ENCODE data around the gene KRTAP4-7. TPM values are rescaled to one million over a fixed set of nuclear protein-coding genes. Genes with fewer than 3 reads are reported as not detected.
"Not testable (repeated sequence)": the region's sequence is repeated elsewhere in the genome, so short reads cannot be mapped to it uniquely, and the experiment has no call there.

KRTAP4-7 gene
- total RNA-seq, 6 donors from 2014 or later: not detected

GRCh38 chr17:41063449-41063848, 20.5 kb upstream of the KRTAP4-7 start:
- Histone ChIP-seq H3K36me3 (no peaks in the 10 kb centered on the region), H3K27ac (no peak overlapping the region), H3K27me3 (no peaks in the 10 kb centered on the region), H3K4me3 (no peak overlapping the region), H3K4me1 (no peaks in the 10 kb centered on the region), H3K9me3 (no peaks in the 10 kb centered on the region)
- ATAC-seq (ENCODE audit: low FRiP score in 2 of 2) (no peak), DNase-seq (no peak)
- no peak for TF ChIP-seq POLR2AphosphoS5 (IDR thresholded peaks at IDR 0.05)
- TF ChIP-seq POLR2A (IDR thresholded peaks at IDR 0.05): no peak
- no peak for TF ChIP-seq CTCF (IDR thresholded peaks at IDR 0.05)
- TF ChIP-seq EP300 (IDR thresholded peaks at IDR 0.05): no peak
- 74 to 75% methylated on average over 4 of the region's 4 CpGs for WGBS, 2 donors

DNA sequence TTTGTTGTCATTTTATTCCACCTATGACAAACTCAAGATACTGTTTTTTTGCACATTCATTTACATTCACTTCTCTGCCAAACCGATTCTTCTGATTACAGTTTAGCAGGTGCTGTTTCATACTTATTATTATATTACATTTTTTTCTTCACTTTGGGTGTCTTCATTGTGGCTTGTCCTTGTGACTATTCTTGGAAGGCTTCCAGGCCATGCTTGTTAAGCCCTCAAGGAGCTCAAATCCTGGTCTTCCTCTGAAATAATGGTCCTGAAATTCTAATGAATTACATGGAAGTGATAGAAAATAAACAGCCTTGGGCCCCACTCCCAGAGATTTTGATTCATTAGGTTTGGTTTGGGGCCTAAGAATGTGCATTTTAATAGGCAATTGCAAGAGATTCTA, 19.6 kb upstream of the KRTAP4-7 start:
- Histone ChIP-seq H3K4me1 (no peaks in the 10 kb centered on the region), H3K9me3 (no peaks in the 10 kb centered on the region), H3K27ac (no peak overlapping the region), H3K4me3 (no peak overlapping the region), H3K36me3 (no peaks in the 10 kb centered on the region), H3K27me3 (no peaks in the 10 kb centered on the region)
- no peak for TF ChIP-seq POLR2A (IDR thresholded peaks at IDR 0.05)
- TF ChIP-seq POLR2AphosphoS5 (IDR thresholded peaks at IDR 0.05): no peak
- TF ChIP-seq EP300 (IDR thresholded peaks at IDR 0.05): no peak
- TF ChIP-seq CTCF (IDR thresholded peaks at IDR 0.05): no peak
- DNase-seq (no peak), ATAC-seq (ENCODE audit: low FRiP score in 2 of 2) (no peak)
- 78 to 79% methylated on average over 1 of the region's 1 CpG for WGBS, 2 donors

DNA sequence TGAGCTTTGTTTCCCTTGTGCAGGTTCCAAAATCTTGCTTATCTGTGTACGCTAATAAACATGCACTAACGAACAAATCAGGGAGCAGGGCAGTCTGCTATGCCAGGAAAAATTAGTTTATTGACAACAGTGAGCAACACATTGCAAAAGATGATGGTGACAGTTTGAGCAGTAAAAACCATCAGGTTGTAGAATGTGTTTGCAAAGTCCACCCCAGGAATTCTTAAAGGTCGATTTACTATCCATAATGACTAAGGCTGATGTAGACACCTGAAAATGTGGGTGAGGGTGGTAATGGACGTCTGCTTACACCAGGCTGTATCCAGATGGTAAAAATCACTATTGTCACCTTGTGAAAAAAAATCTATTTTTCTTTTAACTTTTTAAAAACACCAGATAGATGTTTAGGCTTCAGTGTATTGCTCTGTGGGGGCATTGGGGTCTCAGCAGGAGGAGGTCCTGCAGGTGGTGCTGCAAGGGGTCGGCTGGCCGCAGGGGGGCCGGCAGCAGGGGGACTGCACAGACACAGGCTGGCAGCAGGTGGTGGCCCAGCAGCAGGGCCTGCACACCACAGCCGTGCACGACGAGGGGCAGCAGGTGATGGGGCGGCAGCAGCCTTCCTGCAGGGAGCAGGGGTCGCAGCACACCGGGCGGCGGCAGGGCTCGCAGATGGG, 18.8 kb upstream of the KRTAP4-7 start:
- H3K27ac ChIP-seq; ATAC-seq (ENCODE audit: low FRiP score in 2 of 2); DNase-seq; H3K27me3 ChIP-seq; H3K9me3 ChIP-seq; H3K4me3 ChIP-seq; H3K4me1 ChIP-seq; H3K36me3 ChIP-seq: not testable (repeated sequence)
- 65 to 79% methylated on average over 6 to 7 of the region's 16 CpGs for WGBS, 2 donors

- Histone ChIP-seq H3K27me3 (no peaks in the 10 kb centered on the region), H3K27ac (no peak within 1 kb of the TSS), H3K36me3 (no peaks in the 10 kb centered on the region), H3K4me1 (no peaks in the 10 kb centered on the region), H3K9me3 (no peaks in the 10 kb centered on the region), H3K4me3 (no peak within 1 kb of the TSS)
- no peak for TF ChIP-seq CTCF (IDR thresholded peaks at IDR 0.05)
- no peak for TF ChIP-seq POLR2AphosphoS5 (IDR thresholded peaks at IDR 0.05)
- no peak for TF ChIP-seq POLR2A (IDR thresholded peaks at IDR 0.05)
- TF ChIP-seq EP300 (IDR thresholded peaks at IDR 0.05): no peak
- DNase-seq: no peak
- 80 to 89% methylated on average over 6 of the region's 6 CpGs for WGBS, 2 donors
- no peak for ATAC-seq (ENCODE audit: low FRiP score in 2 of 2)
These were observed 17.9 kb upstream of the KRTAP4-7 start, which contains the start of gene KRTAP2-4 for GRCh38 chr17:41065829-41066624. TSS of gene KRTAP2-4 (minus strand) at chr17:41065879. CDS start at chr17:41065845, 34 bp downstream.

DNA sequence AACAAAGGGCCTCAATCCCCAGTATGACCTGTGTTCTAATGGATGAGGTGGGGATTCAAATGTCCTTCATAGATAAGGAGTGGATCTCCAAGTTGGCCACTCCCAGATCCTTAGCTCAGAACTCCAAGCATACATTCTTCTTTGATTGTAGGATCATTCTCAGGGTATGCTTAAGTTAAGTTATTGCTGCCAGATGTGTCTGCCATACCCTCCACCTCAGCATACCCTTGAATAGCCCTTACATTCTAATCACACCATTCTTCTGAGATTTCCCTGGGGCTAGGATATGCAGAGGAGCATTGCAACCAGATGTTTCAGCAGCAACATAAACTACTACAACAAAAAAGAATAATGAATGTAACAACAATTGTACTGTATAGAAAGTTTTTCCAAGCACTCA, 16.7 kb upstream of the KRTAP4-7 start:
- H3K27ac ChIP-seq: no peak overlapping the region
- no peak for TF ChIP-seq POLR2AphosphoS5 (IDR thresholded peaks at IDR 0.05)
- no peak for TF ChIP-seq EP300 (IDR thresholded peaks at IDR 0.05)
- TF ChIP-seq CTCF (IDR thresholded peaks at IDR 0.05): no peak
- TF ChIP-seq POLR2A (IDR thresholded peaks at IDR 0.05): no peak
- no peaks in the 10 kb centered on the region for H3K27me3 ChIP-seq
- H3K9me3 ChIP-seq: no peaks in the 10 kb centered on the region
- DNase-seq (no peak), ATAC-seq (ENCODE audit: low FRiP score in 2 of 2) (no peak)
- H3K4me3 ChIP-seq: no peak overlapping the region
- no peaks in the 10 kb centered on the region for H3K4me1 ChIP-seq
- H3K36me3 ChIP-seq: no peaks in the 10 kb centered on the region
